ENCODE data around the gene SLC12A6. TPM values are rescaled to one million over a fixed set of nuclear protein-coding genes. Genes with fewer than 3 reads are reported as not detected.
"Not testable (repeated sequence)": the region's sequence is repeated elsewhere in the genome, so short reads cannot be mapped to it uniquely, and the experiment has no call there.

Gene SLC12A6
- total and polyA plus RNA-seq, 2 of the 13 experiments (the other 11 are each of a cell fraction or from before 2014, with no cell fraction given): 15.2 to 30.1 TPM

DNA sequence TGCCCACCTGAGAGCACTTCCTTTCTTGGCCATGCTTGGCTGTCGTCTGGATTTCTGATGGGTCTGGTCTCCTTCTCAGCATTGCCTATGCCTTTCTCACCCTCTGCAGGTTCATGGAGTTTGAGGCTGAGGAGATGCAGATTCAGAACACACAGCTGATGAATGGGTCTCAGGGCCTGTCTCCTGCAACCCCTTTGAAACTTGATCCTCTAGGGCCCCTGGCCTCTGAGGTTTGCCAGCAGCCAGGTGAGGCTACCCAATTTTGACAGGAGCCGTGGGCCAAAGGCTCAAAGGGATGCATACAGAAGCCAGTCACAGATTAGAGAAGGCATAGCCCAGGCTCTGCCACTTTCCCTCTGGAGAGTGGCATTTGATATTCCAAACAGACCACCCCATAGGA, 16.0 kb upstream of the SLC12A6 start:
- CTCF ChIA-PET (ENCODE audit: low intra/inter-chr PET ratio, low total read pairs): no interaction called here
- POLR2A ChIA-PET: no interaction called here
- Histone ChIP-seq H3K27me3 (ENCODE audit: control insufficient read depth in 1 of 2, insufficient read depth in 2 of 2, low read length in 2 of 2) (peaks cover 0 to 9% of the 10 kb centered on the region in 2 experiments; a peak in 2 of 5 replicates), H2AFZ (ENCODE audit: low read length) (no peak overlapping the region), H3K4me1 (ENCODE audit: insufficient read depth, low read length) (no peaks in the 10 kb centered on the region), H3K9ac (ENCODE audit: insufficient read depth, low read depth, low read length) (no peak overlapping the region), H3K4me3 (replicated peaks in 1 of 3; ENCODE audit: insufficient read depth in 1 of 3, low read depth in 2 of 3, low read length in 3 of 3) (no peak overlapping the region), H3K36me3 (replicated peaks in 1 of 2; ENCODE audit: control insufficient read depth in 1 of 2, insufficient read depth in 2 of 2, low read length in 2 of 2) (peaks cover 0 to 1% of the 10 kb centered on the region in 2 experiments; a peak in 1 of 5 replicates), H3K79me2 (ENCODE audit: insufficient read depth, low read length) (no peaks in the 10 kb centered on the region), H4K20me1 (ENCODE audit: insufficient read depth, low read length) (no peaks in the 10 kb centered on the region), H3K9me3 (ENCODE audit: low read length) (no peaks in the 10 kb centered on the region), H3K4me2 (ENCODE audit: low read depth, low read length) (no peak overlapping the region), H3K27ac (ENCODE audit: extremely low read length, insufficient read depth, low read length) (no peak overlapping the region)
- FAIRE-seq (no peak), ATAC-seq (no peak), DNase-seq (ENCODE audit: low spot score) (no peak)
- TF ChIP-seq PHF5A (CRISPR knock-in tag; IDR thresholded peaks at IDR 0.05; ENCODE audit: low read depth, unreplicated experiment) (no peak), THAP9 (CRISPR knock-in tag; IDR thresholded peaks at IDR 0.05; ENCODE audit: borderline replicate concordance) (no peak), MLLT10 (CRISPR knock-in tag; IDR thresholded peaks at IDR 0.05) (no peak), FOXP4 (CRISPR knock-in tag; IDR thresholded peaks at IDR 0.05) (no peak), ZKSCAN8 (CRISPR knock-in tag; IDR thresholded peaks at IDR 0.05; ENCODE audit: borderline replicate concordance) (no peak), ZFP36 (IDR thresholded peaks at IDR 0.05; ENCODE audit: borderline replicate concordance, low read depth, low read length, partially characterized antibody) (no peak), YEATS2 (CRISPR knock-in tag; IDR thresholded peaks at IDR 0.05; ENCODE audit: borderline replicate concordance) (no peak), NFE2 (CRISPR knock-in tag; IDR thresholded peaks at IDR 0.05) (no peak), HOXA5 (CRISPR knock-in tag; IDR thresholded peaks at IDR 0.05) (no peak), SPEN (CRISPR knock-in tag; IDR thresholded peaks at IDR 0.05; ENCODE audit: low read depth) (no peak), TEAD3 (CRISPR knock-in tag; optimal IDR thresholded peaks at IDR 0.05; ENCODE audit: borderline replicate concordance) (no peak)
- TF ChIP-seq, protein P1, sequence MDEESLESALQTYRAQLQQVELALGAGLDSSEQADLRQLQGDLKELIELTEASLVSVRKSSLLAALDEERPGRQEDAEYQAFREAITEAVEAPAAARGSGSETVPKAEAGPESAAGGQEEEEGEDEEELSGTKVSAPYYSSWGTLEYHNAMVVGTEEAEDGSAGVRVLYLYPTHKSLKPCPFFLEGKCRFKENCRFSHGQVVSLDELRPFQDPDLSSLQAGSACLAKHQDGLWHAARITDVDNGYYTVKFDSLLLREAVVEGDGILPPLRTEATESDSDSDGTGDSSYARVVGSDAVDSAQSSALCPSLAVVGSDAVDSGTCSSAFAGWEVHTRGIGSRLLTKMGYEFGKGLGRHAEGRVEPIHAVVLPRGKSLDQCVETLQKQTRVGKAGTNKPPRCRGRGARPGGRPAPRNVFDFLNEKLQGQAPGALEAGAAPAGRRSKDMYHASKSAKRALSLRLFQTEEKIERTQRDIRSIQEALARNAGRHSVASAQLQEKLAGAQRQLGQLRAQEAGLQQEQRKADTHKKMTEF (CRISPR knock-in tag; IDR thresholded peaks at IDR 0.05): no peak
- in situ Hi-C loops (cut with HindIII; ENCODE audit: extremely low pct_ligation_motif_present, low pct_unique_long_range_greater_than_20kb): loop anchor here (25.0 kb wide), 1 partner anchor 291 kb away; no protein-coding TSS in a partner anchor
- intact Hi-C loops (cut with micrococcal nuclease; ENCODE audit: unreplicated experiment): no loop called here
- 57% methylated on average over 1 of the region's 2 CpGs for WGBS (ENCODE audit: low lambda C conversion rate)
- no TSS peak for BruUV-seq (replicated peaks)

- H3K36me3 ChIP-seq (replicated peaks in 1 of 2; ENCODE audit: control insufficient read depth in 1 of 2, insufficient read depth in 2 of 2, low read length in 2 of 2); ATAC-seq; FAIRE-seq; POLR2A ChIA-PET; BruUV-seq (replicated peaks); H3K4me3 ChIP-seq (replicated peaks in 1 of 3; ENCODE audit: insufficient read depth in 1 of 3, low read depth in 2 of 3, low read length in 3 of 3); H4K20me1 ChIP-seq (ENCODE audit: insufficient read depth, low read length); H3K9ac ChIP-seq (ENCODE audit: insufficient read depth, low read depth, low read length); H2AFZ ChIP-seq (ENCODE audit: low read length); H3K9me3 ChIP-seq (ENCODE audit: low read length); CTCF ChIA-PET (ENCODE audit: low intra/inter-chr PET ratio, low total read pairs); DNase-seq (ENCODE audit: low spot score); intact Hi-C loops (cut with micrococcal nuclease; ENCODE audit: unreplicated experiment); H3K27ac ChIP-seq (ENCODE audit: extremely low read length, insufficient read depth, low read length); H3K4me1 ChIP-seq (ENCODE audit: insufficient read depth, low read length); H3K4me2 ChIP-seq (ENCODE audit: low read depth, low read length); H3K79me2 ChIP-seq (ENCODE audit: insufficient read depth, low read length): not testable (repeated sequence)
- in situ Hi-C loops (cut with HindIII; ENCODE audit: extremely low pct_ligation_motif_present, low pct_unique_long_range_greater_than_20kb): loop anchor here (25.0 kb wide), 1 partner anchor 291 kb away; no protein-coding TSS in a partner anchor
- peaks cover 2 to 13% of the 10 kb centered on the region in 2 experiments; a peak in 3 of 5 replicates for H3K27me3 ChIP-seq (ENCODE audit: control insufficient read depth in 1 of 2, insufficient read depth in 2 of 2, low read length in 2 of 2)
- WGBS (ENCODE audit: low lambda C conversion rate): 82% methylated on average over 12 of the region's 12 CpGs
These were observed 15.4 kb upstream of the SLC12A6 start for GRCh38 chr15:34352996-34353395.

Measured in HepG2 (cell line).